Parathyroid adenoma (tissue), 2 donors: ENCODE data around the gene SMAD7.

ENCODE experiments used
- H2AFZ ChIP-seq: fragments of 300-600 bp; sonication (generic); one replicate; pipeline ENCODE4 v1.7.0; 2017; ENCODE audit warnings: antibody characterized with exemption, mild to moderate bottlenecking
- H3K27ac ChIP-seq: fragments of 300-600 bp; sonication (generic); one replicate; pipeline ENCODE4 v1.7.0; 2017
- H3K27me3 ChIP-seq: fragments of 300-600 bp; sonication (generic); one replicate; pipeline ENCODE4 v1.7.0; 2017; ENCODE audit warnings: low read length; ENCODE audit not compliant: control insufficient read depth, insufficient read depth
- H3K36me3 ChIP-seq: fragments of 300-600 bp; sonication (generic); one replicate; pipeline ENCODE4 v1.7.0; 2017; ENCODE audit warnings: low read length; ENCODE audit not compliant: control insufficient read depth, insufficient read depth
- H3K4me1 ChIP-seq: fragments of 300-600 bp; sonication (generic); one replicate; pipeline ENCODE4 v1.7.0; 2017; ENCODE audit warnings: control low read depth
- H3K4me2 ChIP-seq: fragments of 300-600 bp; sonication (generic); one replicate; pipeline ENCODE4 v1.7.0; 2017; ENCODE audit warnings: low read length
- H3K4me3 ChIP-seq: fragments of 300-600 bp; sonication (generic); one replicate; pipeline ENCODE4 v1.7.0; 2017; ENCODE audit warnings: low read depth, low read length
- H3K79me2 ChIP-seq: fragments of 300-600 bp; sonication (generic); one replicate; pipeline ENCODE4 v1.7.0; 2017; ENCODE audit warnings: control low read depth
- H3K9ac ChIP-seq: fragments of 300-600 bp; sonication (generic); one replicate; pipeline ENCODE4 v1.7.0; 2017; ENCODE audit warnings: mild to moderate bottlenecking
- H3K9me3 ChIP-seq: fragments of 300-600 bp; sonication (generic); one replicate; pipeline ENCODE4 v1.7.0; 2017; ENCODE audit warnings: low read length; ENCODE audit not compliant: control insufficient read depth
- CTCF ChIP-seq: fragments of 300-600 bp; sonication (generic); IDR thresholded peaks from one replicate; pipeline ENCODE4 v1.7.0; 2017; ENCODE audit warnings: antibody characterized with exemption, mild to moderate bottlenecking
- donor health status: primary hyperparathyroidism.

The SMAD7 gene

GRCh38 chr18:48951448-48952286, 902 bp upstream of the SMAD7 start:
- Histone ChIP-seq H3K4me2 (peak overlapping the region; percentile 99), H3K27ac (peak overlapping the region; percentile 100), H2AFZ (peak overlapping the region; percentile 97), H3K9me3 (no peaks in the 10 kb centered on the region), H3K4me3 (peak overlapping the region; percentile 90), H3K79me2 (peaks cover 24% of the 10 kb centered on the region), H3K27me3 (no peaks in the 10 kb centered on the region), H3K9ac (peak overlapping the region; percentile 98), H3K4me1 (peaks cover 26% of the 10 kb centered on the region), H3K36me3 (no peaks in the 10 kb centered on the region)
- peak; percentile 39 for TF ChIP-seq CTCF

GRCh38 chr18:48949606-48950535, 894 bp downstream of the SMAD7 start:
- Histone ChIP-seq H2AFZ (peak overlapping the region; percentile 79), H3K36me3 (no peaks in the 10 kb centered on the region), H3K4me2 (peak overlapping the region; percentile 97), H3K4me3 (peak overlapping the region; percentile 86), H3K9me3 (no peaks in the 10 kb centered on the region), H3K4me1 (peaks cover 20% of the 10 kb centered on the region), H3K79me2 (peaks cover 37% of the 10 kb centered on the region), H3K27ac (peak overlapping the region; percentile 68), H3K9ac (peak overlapping the region; percentile 61), H3K27me3 (no peaks in the 10 kb centered on the region)
- peak; percentile 34 for TF ChIP-seq CTCF

GRCh38 chr18:48949050-48949605, 1.6 kb downstream of the SMAD7 start:
- no peaks in the 10 kb centered on the region for H3K36me3 ChIP-seq
- H2AFZ ChIP-seq: peak overlapping the region; percentile 61
- peak overlapping the region; percentile 43 for H3K9ac ChIP-seq
- peaks cover 45% of the 10 kb centered on the region for H3K79me2 ChIP-seq
- no peaks in the 10 kb centered on the region for H3K27me3 ChIP-seq
- H3K4me3 ChIP-seq: peak overlapping the region; percentile 86
- peak overlapping the region; percentile 97 for H3K4me2 ChIP-seq
- no peak for TF ChIP-seq CTCF
- H3K9me3 ChIP-seq: no peaks in the 10 kb centered on the region
- H3K4me1 ChIP-seq: peaks cover 20% of the 10 kb centered on the region
- peak overlapping the region; percentile 64 for H3K27ac ChIP-seq

GRCh38 chr18:48948112-48949049, 2.4 kb downstream of the SMAD7 start:
- Histone ChIP-seq H3K36me3 (no peaks in the 10 kb centered on the region), H3K27me3 (no peaks in the 10 kb centered on the region), H3K9ac (peak overlapping the region; percentile 43), H3K79me2 (peaks cover 46% of the 10 kb centered on the region), H2AFZ (peak overlapping the region; percentile 61), H3K4me2 (peak overlapping the region; percentile 97), H3K4me1 (peaks cover 20% of the 10 kb centered on the region), H3K4me3 (peak overlapping the region; percentile 86), H3K27ac (peak overlapping the region; percentile 64), H3K9me3 (no peaks in the 10 kb centered on the region)
- TF ChIP-seq CTCF: no peak
